Mucosa of rectum (tissue), 2 donors: ENCODE measurements around the gene CA12.

Experiments
- H3K27ac ChIP-seq, 2 donors: one replicate each; pipeline ENCODE4 v1.7.0; 2013; ENCODE audit warnings: inconsistent platforms in 2 of 2, low read depth in 2 of 2, low read length in 2 of 2
- H3K27me3 ChIP-seq, 2 donors: one replicate each; pipeline ENCODE4 v1.7.0; 2013; ENCODE audit warnings: low read length in 2 of 2; ENCODE audit not compliant: control insufficient read depth in 2 of 2, insufficient read depth in 2 of 2
- H3K36me3 ChIP-seq, 2 donors: one replicate each; pipeline ENCODE4 v1.7.0; 2013; ENCODE audit warnings: low read length in 2 of 2; ENCODE audit not compliant: control insufficient read depth in 2 of 2, insufficient read depth in 2 of 2
- H3K4me1 ChIP-seq, 2 donors: one replicate each; pipeline ENCODE4 v1.7.0; 2013; ENCODE audit warnings: low read length in 2 of 2, mild to moderate bottlenecking in 1 of 2; ENCODE audit not compliant: control insufficient read depth in 2 of 2, insufficient read depth in 2 of 2
- H3K4me3 ChIP-seq, 2 donors: one replicate each; pipeline ENCODE4 v1.7.0; 2013; ENCODE audit warnings: low read length in 2 of 2
- H3K9ac ChIP-seq, 2 donors: one replicate each; pipeline ENCODE4 v1.7.0; 2013; ENCODE audit warnings: low read length in 2 of 2, low read depth in 1 of 2, mild to moderate bottlenecking in 1 of 2
- H3K9me3 ChIP-seq, 2 donors: one replicate each; pipeline ENCODE4 v1.7.0; 2013; ENCODE audit warnings: low read length in 2 of 2; ENCODE audit not compliant: control insufficient read depth in 2 of 2
- donor health status: healthy.
- donor health status: Normal muscosa, but diverticular disease.

The CA12 gene

DNA sequence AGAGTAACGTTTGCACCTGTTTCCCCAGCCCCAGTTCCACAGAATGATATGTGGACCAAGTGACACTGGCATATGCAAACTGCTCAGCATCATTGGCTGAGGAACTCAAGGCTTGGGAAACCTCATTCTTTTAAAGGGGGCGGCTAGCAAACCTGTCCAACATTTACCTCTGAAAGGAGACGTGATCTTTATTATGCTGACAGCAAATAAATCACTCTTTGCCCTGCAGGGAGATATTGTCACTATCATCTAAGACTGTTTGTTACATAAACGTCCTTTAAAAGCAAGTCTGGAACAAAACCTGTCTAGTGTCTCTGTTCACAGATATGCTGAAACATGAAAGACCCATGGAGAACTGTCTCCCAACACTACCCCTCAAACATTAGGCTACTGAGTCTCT is 21.5 kb downstream of the CA12 start:
- H3K4me3 ChIP-seq = no peak overlapping the region
- peak overlapping the region in 1 of 2 donors; percentile 80 for H3K27ac ChIP-seq
- no peaks in the 10 kb centered on the region for H3K27me3 ChIP-seq
- H3K36me3 ChIP-seq = no peaks in the 10 kb centered on the region
- H3K9ac ChIP-seq = no peak overlapping the region
- H3K9me3 ChIP-seq = no peaks in the 10 kb centered on the region
- H3K4me1 ChIP-seq = peaks cover 38 to 77% of the 10 kb centered on the region in 2 donors

DNA sequence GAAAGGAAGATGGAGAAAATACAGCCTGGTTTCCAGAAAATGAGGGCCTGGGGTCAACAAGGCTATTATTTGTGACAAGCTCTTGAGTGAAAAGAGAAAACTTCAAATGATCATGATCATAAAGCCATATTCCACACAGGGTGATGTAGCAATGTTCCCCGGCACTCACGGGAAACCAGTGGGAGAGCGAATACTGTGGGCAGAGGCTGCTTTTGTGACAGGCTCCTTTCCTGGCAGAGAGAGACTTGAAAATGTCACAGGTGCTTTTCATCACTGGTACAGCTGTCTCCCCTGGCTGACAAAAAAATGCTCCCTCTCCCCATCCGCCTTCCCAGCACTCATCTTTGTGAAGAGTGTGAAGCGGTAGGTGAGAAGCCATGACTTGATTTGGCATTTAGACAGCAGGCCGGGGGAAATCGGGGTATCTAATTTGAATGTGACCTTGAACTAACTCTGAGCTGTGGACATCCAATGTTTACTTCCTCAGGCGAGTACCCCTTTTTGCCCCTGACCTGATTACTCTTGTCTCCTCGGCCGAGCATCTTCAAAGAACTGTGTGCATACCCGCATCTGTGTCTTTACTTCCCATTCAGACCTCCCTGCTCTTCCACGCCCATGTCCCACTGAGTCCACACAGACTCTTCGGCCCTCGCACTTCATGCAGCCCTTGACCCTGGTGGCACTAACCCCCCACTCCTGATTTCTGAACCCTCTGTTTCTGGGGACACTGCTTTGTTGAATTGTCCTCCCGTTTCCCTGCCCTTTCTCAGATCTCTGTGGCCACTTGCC is 23.2 kb downstream of the CA12 start:
- H3K27ac ChIP-seq = peak overlapping the region; percentile 80 to 86
- no peaks in the 10 kb centered on the region for H3K36me3 ChIP-seq
- no peaks in the 10 kb centered on the region for H3K27me3 ChIP-seq
- peaks cover 42 to 85% of the 10 kb centered on the region in 2 donors for H3K4me1 ChIP-seq
- H3K9ac ChIP-seq = peak overlapping the region in 1 of 2 donors; percentile 55
- no peak overlapping the region for H3K4me3 ChIP-seq
- no peaks in the 10 kb centered on the region for H3K9me3 ChIP-seq

DNA sequence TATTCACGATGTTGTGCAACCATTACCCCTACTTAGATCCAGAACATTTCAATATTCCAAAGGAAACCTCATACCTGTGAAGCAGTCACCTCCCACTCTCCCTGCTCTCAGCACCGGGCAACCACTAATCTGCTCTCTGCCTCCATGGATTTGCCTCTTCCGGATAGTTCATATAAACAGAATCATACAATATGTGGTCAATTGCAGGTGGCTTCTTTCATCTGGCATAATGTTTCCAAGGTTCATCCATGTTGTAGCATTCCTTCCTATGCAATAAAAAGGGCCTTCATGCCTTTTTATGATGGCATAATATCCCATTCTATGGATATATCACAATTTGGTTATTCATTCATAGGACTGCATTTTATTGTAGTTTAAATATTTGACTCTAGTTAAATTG is 23.9 kb downstream of the CA12 start:
- peak overlapping the region; percentile 83 to 86 for H3K27ac ChIP-seq
- no peak overlapping the region for H3K9ac ChIP-seq
- H3K4me1 ChIP-seq = peaks cover 42 to 85% of the 10 kb centered on the region in 2 donors
- H3K36me3 ChIP-seq = no peaks in the 10 kb centered on the region
- H3K9me3 ChIP-seq = no peaks in the 10 kb centered on the region
- H3K4me3 ChIP-seq = no peak overlapping the region
- no peaks in the 10 kb centered on the region for H3K27me3 ChIP-seq

DNA sequence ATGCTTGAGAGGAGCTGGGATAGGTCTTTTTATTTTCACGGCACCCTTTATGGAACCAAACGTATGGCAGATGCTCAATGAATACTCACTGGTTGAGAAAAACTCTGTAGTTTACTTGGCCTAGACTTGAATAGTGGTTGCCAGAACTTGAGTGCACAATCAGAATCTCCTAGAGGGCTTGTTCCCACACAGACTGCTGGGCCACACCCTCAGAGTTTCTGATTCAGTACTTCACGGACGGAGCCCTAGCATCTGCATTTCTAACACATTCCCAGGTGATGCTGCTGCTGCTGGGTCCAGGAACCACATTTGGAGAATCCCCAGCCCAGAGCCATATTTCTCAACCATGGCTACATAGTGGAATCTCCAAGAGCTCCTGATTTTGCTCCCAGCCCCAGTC is 24.6 kb downstream of the CA12 start:
- Histone ChIP-seq H3K4me3 (peak overlapping the region in 1 of 2 donors; percentile 2), H3K27me3 (no peaks in the 10 kb centered on the region), H3K27ac (peak overlapping the region; percentile 83 to 86)

DNA sequence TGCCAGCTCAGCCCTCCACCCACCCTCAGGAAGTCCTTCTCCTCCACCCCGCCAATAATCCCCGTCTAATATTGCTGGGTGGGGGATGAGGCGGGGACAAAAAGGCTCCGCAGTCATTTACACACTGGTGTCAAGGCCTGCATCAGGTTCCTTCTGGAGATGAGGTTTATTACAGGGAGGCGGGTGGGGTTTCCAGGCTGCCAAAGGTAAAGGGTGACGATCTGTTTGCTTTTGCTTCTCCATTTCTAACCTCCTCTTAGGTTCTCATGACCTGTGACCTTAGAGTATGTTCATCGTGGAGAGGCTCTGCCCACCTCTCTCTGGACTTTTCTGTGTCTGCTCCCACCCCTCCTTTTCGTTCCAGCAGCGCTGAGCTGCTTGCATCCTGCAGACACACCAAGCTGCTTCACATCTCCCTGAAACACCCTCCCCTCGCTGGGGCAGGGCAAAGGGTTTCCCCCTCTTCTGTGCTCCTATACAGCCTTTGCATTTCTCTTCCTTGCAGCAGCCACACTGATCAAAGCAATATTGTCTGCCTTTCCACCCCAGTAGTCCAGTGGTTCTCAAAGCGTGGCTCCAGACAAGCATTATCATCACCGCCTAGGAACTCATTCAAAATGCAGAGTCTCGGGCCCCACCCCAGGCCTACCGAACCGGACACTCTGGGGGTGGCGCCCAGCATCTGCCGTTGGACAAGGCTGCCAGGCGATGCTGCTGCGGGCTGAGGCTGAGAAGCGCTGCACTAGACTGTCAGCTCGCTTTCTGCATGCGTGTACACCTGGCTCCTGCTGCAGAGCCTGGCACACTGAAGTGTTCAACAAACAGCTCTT is 26.6 kb downstream of the CA12 start:
- Histone ChIP-seq H3K9me3 (no peaks in the 10 kb centered on the region), H3K9ac (peak overlapping the region; percentile 54 to 61), H3K4me3 (peak overlapping the region in 1 of 2 donors; percentile 44), H3K36me3 (no peaks in the 10 kb centered on the region), H3K4me1 (peaks cover 51 to 89% of the 10 kb centered on the region in 2 donors), H3K27ac (peak overlapping the region; percentile 93 to 95), H3K27me3 (no peaks in the 10 kb centered on the region)

More for the DNA sequence above, 24.6 kb downstream of the CA12 start:
- H3K36me3 ChIP-seq = no peaks in the 10 kb centered on the region
- H3K9ac ChIP-seq = peak overlapping the region in 1 of 2 donors; percentile 43
- peaks cover 43 to 86% of the 10 kb centered on the region in 2 donors for H3K4me1 ChIP-seq
- H3K9me3 ChIP-seq = no peaks in the 10 kb centered on the region

DNA sequence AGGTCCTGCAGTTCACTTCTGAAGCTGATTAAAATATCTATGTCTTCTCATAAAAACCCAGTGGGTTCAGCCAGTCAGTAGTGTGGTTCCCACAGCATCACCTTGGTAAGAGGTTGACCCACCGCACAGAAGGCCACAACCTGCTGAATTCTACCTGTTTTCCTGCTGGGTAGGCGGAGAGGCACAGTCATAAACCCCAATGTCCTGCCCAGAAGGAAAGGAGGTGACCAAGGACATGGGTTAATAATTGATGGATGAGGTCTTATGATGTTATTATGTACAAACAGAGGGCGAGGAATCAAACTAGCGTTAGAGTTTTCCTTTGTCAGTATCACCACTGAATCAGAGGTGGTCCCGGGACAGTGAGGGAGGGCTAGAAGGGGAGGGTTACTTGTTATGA is 27.8 kb downstream of the CA12 start:
- Histone ChIP-seq H3K27me3 (no peaks in the 10 kb centered on the region), H3K4me3 (peak overlapping the region in 1 of 2 donors; percentile 22), H3K9me3 (no peaks in the 10 kb centered on the region), H3K9ac (peak overlapping the region in 1 of 2 donors; percentile 61), H3K4me1 (peaks cover 50 to 85% of the 10 kb centered on the region in 2 donors), H3K36me3 (no peaks in the 10 kb centered on the region), H3K27ac (peak overlapping the region; percentile 93 to 95)

DNA sequence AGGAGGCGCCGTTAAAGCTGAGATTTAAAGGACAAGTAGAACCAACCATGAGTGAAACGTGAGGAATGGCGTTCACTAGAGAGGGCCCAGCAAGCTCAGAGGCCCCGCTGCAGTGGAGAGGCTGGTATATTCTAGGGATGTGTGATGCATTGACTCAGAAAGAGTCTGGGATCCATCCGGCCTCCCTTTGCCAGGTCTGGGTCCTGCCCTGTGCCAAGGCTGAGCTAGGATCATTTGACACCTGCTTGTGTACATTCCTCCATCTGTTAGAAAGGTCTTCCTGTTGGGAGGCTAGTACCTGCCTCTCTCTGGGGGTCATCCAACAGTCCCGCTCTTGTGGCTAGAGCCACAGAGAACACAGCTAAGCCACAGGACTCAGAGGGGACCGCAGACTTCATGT is 28.4 kb downstream of the CA12 start:
- H3K4me3 ChIP-seq = no peak overlapping the region
- H3K9me3 ChIP-seq = no peaks in the 10 kb centered on the region
- peak overlapping the region; percentile 93 to 95 for H3K27ac ChIP-seq
- H3K9ac ChIP-seq = peak overlapping the region in 1 of 2 donors; percentile 61
- no peaks in the 10 kb centered on the region for H3K27me3 ChIP-seq
- H3K36me3 ChIP-seq = no peaks in the 10 kb centered on the region
- peaks cover 46 to 85% of the 10 kb centered on the region in 2 donors for H3K4me1 ChIP-seq

DNA sequence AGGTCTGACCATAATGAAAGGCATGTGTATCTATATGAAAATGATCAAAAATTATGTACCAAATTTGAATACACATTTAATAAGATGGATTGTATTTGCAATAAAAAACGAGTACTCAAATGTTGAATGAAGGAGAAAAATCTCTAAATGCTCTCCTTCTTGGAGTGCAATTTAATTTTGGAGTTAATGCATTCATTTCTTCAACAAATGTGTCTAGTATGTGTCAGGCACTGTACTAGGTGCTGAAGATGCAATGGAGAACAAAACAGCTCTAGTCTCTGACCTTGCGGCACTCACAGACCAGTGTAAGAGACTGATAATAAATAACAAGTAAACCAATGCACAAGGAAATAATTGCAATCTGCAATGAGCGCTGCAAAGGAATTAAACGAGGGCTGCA is 28.8 kb downstream of the CA12 start:
- H3K27ac ChIP-seq = peak overlapping the region; percentile 93 to 95
- no peaks in the 10 kb centered on the region for H3K9me3 ChIP-seq
- no peak overlapping the region for H3K4me3 ChIP-seq
- no peaks in the 10 kb centered on the region for H3K36me3 ChIP-seq
- no peaks in the 10 kb centered on the region for H3K27me3 ChIP-seq
- peaks cover 43 to 86% of the 10 kb centered on the region in 2 donors for H3K4me1 ChIP-seq
- peak overlapping the region in 1 of 2 donors; percentile 61 for H3K9ac ChIP-seq

DNA sequence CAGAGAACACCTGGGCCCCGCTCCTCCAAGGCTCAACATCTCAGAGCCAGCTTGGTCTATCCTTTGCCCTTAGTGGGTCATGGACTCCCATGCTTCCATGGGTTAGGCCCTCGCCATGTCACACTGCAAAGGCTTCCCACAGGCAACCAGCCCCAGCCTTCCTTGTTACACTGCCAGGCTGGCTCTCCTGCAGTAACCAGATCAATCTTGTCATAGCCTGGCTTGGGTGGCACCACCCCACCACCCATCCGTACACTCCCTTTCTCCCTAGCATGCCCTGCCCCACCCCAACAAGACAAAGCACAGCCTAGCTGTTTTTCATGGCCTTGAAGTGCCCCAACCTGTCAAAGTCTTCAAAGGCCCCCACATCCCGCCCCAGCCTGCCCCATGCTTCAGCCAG is 30.5 kb downstream of the CA12 start:
- Histone ChIP-seq H3K9ac (peak overlapping the region in 1 of 2 donors; percentile 53), H3K9me3 (no peaks in the 10 kb centered on the region), H3K36me3 (peaks cover 2 to 6% of the 10 kb centered on the region in 2 donors), H3K27me3 (no peaks in the 10 kb centered on the region), H3K27ac (peak overlapping the region; percentile 93 to 95), H3K4me1 (peaks cover 33 to 77% of the 10 kb centered on the region in 2 donors), H3K4me3 (no peak overlapping the region)

DNA sequence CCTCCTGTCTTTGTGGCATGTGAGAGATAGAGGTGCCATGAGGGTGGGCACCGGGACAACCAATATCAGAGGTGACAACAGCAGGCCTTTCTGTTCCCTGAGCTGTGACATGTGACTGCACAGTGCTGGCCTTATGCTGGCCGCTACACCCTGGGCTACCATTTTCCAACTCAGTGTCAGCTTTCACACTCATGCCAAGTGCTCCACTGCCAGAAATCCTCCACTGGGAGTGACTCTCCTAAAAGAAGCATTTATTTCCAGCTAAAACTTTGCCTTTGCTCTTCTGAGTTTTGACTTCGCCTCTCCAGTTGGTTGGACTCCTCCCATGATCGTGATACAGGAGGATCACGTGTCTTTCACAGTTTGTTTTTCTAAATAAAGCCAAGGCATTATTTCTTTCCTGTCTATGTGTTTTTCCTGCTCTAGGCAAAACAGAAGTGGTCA is 31.4 kb downstream of the CA12 start:
- peak overlapping the region in 1 of 2 donors; percentile 15 for H3K9ac ChIP-seq
- H3K27ac ChIP-seq = peak overlapping the region; percentile 93 to 95

More for the DNA sequence above, 31.4 kb downstream of the CA12 start:
- H3K36me3 ChIP-seq = peaks cover 11 to 12% of the 10 kb centered on the region in 2 donors
- peaks cover 26 to 70% of the 10 kb centered on the region in 2 donors for H3K4me1 ChIP-seq
- H3K27me3 ChIP-seq = no peaks in the 10 kb centered on the region
- H3K4me3 ChIP-seq = no peak overlapping the region
- no peaks in the 10 kb centered on the region for H3K9me3 ChIP-seq
